ENCODE data around the gene ENTR1. TPM values are rescaled to one million over a fixed set of nuclear protein-coding genes. Genes with fewer than 3 reads are reported as not detected.

Gene ENTR1
- total RNA-seq, 1 experiment from 2014 or later, result 90.8 TPM

- Histone ChIP-seq H3K27me3 (ENCODE audit: control insufficient read depth, insufficient read depth, low read length) (no peaks in the 10 kb centered on the region), H3K4me1 (ENCODE audit: control insufficient read depth, insufficient read depth, low read length) (no peaks in the 10 kb centered on the region), H3K36me3 (ENCODE audit: control insufficient read depth, insufficient read depth, low read length) (peaks cover 6% of the 10 kb centered on the region; the same call in 1 of the 2 replicates), H3K27ac (ENCODE audit: low read length) (no peak overlapping the region), H3K4me3 (ENCODE audit: low read depth in 2 of 2, low read length in 2 of 2) (no peak overlapping the region), H3K9me3 (ENCODE audit: control insufficient read depth, insufficient read depth, low read depth, low read length) (no peaks in the 10 kb centered on the region)
- TF ChIP-seq CTCF (IDR thresholded peaks at IDR 0.05) (no peak), REST (IDR thresholded peaks at IDR 0.05; ENCODE audit: insufficient read depth in 1 of 2, low read depth in 2 of 2, low read length in 1 of 2) (no peak), POLR2AphosphoS5 (IDR thresholded peaks at IDR 0.05; ENCODE audit: low read depth, low read length) (no peak), SIN3A (IDR thresholded peaks at IDR 0.05; ENCODE audit: borderline replicate concordance, insufficient read depth, low read depth, low read length) (no peak), TCF7L2 (IDR thresholded peaks at IDR 0.05; ENCODE audit: low read depth, low read length) (no peak)
- ChIA-PET POLR2A (no interaction called here), CTCF (no interaction called here)
- intact Hi-C loops (cut with micrococcal nuclease; ENCODE audit: unreplicated experiment) (no loop called here), in situ Hi-C loops (cut with HindIII; ENCODE audit: low pct_unique_long_range_greater_than_20kb, low sequenced_read_pairs) (no loop called here)
- no peak for ATAC-seq
- no TSS peak for BruUV-seq (replicated peaks)
- no peak for DNase-seq (ENCODE audit: low read depth, low spot score)
Observed at GRCh38 chr9:136448655-136449054, 38.2 kb upstream of the ENTR1 start.

GRCh38 chr9:136447173-136447778, 36.9 kb upstream of the ENTR1 start:
- peaks cover 6% of the 10 kb centered on the region; the same call in 1 of the 2 replicates for H3K36me3 ChIP-seq (ENCODE audit: control insufficient read depth, insufficient read depth, low read length)
- no TSS peak for BruUV-seq (replicated peaks)
- H3K27me3 ChIP-seq (ENCODE audit: control insufficient read depth, insufficient read depth, low read length), result no peaks in the 10 kb centered on the region
- ATAC-seq, result peak; percentile 30; the same call in 1 of the 2 replicates
- no peaks in the 10 kb centered on the region for H3K4me1 ChIP-seq (ENCODE audit: control insufficient read depth, insufficient read depth, low read length)
- no peak for TF ChIP-seq POLR2AphosphoS5 (IDR thresholded peaks at IDR 0.05; ENCODE audit: low read depth, low read length)
- TF ChIP-seq SIN3A (IDR thresholded peaks at IDR 0.05; ENCODE audit: borderline replicate concordance, insufficient read depth, low read depth, low read length), result no peak
- TF ChIP-seq CTCF (IDR thresholded peaks at IDR 0.05), result no peak
- no peak for TF ChIP-seq REST (IDR thresholded peaks at IDR 0.05; ENCODE audit: insufficient read depth in 1 of 2, low read depth in 2 of 2, low read length in 1 of 2)
- TF ChIP-seq TCF7L2 (IDR thresholded peaks at IDR 0.05; ENCODE audit: low read depth, low read length), result no peak
- intact Hi-C loops (cut with micrococcal nuclease; ENCODE audit: unreplicated experiment), result no loop called here
- ChIA-PET POLR2A (no interaction called here), CTCF (no interaction called here)
- H3K4me3 ChIP-seq (ENCODE audit: low read depth in 2 of 2, low read length in 2 of 2), result no peak overlapping the region
- H3K9me3 ChIP-seq (ENCODE audit: control insufficient read depth, insufficient read depth, low read depth, low read length), result no peaks in the 10 kb centered on the region
- in situ Hi-C loops (cut with HindIII; ENCODE audit: low pct_unique_long_range_greater_than_20kb, low sequenced_read_pairs), result no loop called here
- H3K27ac ChIP-seq (ENCODE audit: low read length), result no peak overlapping the region
- no peak for DNase-seq (ENCODE audit: low read depth, low spot score)
